HepG2 (cell line): ENCODE data around the gene SGPP2. TPM values are rescaled to one million over a fixed set of nuclear protein-coding genes. Genes with fewer than 3 reads are reported as not detected.

ENCODE experiments used
- ATAC-seq: fragments of 200-7000 bp; cut with Tn5 transposase; 3 replicates; pipeline ENCODE4 v1.9.1; 2020; ENCODE audit warnings: mild to moderate bottlenecking, moderate library complexity
- BruUV-seq: library from RNA; stranded (reverse); fragments of 400-500 nt; replicated peaks from 2 replicates; lab custom pipeline; 2021; lab: Mats Ljungman, UMichigan
- CTCF ChIA-PET: fragments of 300-600 bp; formaldehyde crosslinking; extraction: SDS; loops from one replicate; lab custom pipeline; 2021; ENCODE audit warnings: low total read pairs, inconsistent platforms, low intra/inter-chr PET ratio; lab: Yijun Ruan, JAX
- POLR2A ChIA-PET: fragments of 350-600 bp; sonication (Branson Sonifier 250); formaldehyde crosslinking; loops from one replicate; lab custom pipeline; 2020; ENCODE audit warnings: antibody characterized with exemption, inconsistent platforms; lab: Yijun Ruan, JAX
- DNase-seq: peaks from one replicate; pipeline ENCODE4 v3.0.0-alpha.2; 2015; ENCODE audit warnings: low spot score
- FAIRE-seq: peaks from 3 replicates; lab custom pipeline; 2011; peaks lifted over from hg19 to GRCh38; lab: Jason Lieb, UNC
- H2AFZ ChIP-seq: one replicate; pipeline ENCODE4 v1.6.1; 2011; ENCODE audit warnings: low read length, inconsistent platforms
- H3K27ac ChIP-seq: fragments of 300-600 bp; 3 replicates; pipeline ENCODE4 v1.8.0; 2011; ENCODE audit warnings: mixed run types, mild to moderate bottlenecking, mixed read lengths, low read length, inconsistent platforms; ENCODE audit not compliant: insufficient read depth; ENCODE audit errors: extremely low read length
- H3K27me3 ChIP-seq, 2 experiments: fragments of 200-600 bp in 1 of 2; 2 replicates in 1 of 2; 3 replicates in 1 of 2; pipeline versions ENCODE4 v1.6.0 to v1.8.0; 2011; ENCODE audit warnings: low read length in 2 of 2, mild to moderate bottlenecking in 2 of 2, moderate library complexity in 2 of 2, inconsistent platforms in 1 of 2; ENCODE audit not compliant: insufficient read depth in 2 of 2, control insufficient read depth in 1 of 2
- H3K36me3 ChIP-seq, 2 experiments: fragments of 200-600 bp in 1 of 2; replicated peaks in 1 of 2; 2 replicates in 1 of 2; 3 replicates in 1 of 2; pipeline versions ENCODE4 v1.5.1 to v1.8.0; 2011; ENCODE audit warnings: low read length in 2 of 2, inconsistent platforms in 1 of 2; ENCODE audit not compliant: insufficient read depth in 2 of 2, control insufficient read depth in 1 of 2
- H3K4me1 ChIP-seq: 2 replicates; pipeline ENCODE4 v1.5.1; 2012; ENCODE audit warnings: low read length, inconsistent platforms; ENCODE audit not compliant: insufficient read depth
- H3K4me2 ChIP-seq: 2 replicates; pipeline ENCODE4 v1.6.0; 2011; ENCODE audit warnings: low read depth, low read length, inconsistent platforms
- H3K4me3 ChIP-seq, 3 experiments: fragments of 200-600 bp in 1 of 3; sonication (generic), shearing (Covaris generic) in 1 of 3; replicated peaks in 1 of 3; 2 replicates each; pipeline ENCODE4 v1.5.1; 2011 to 2016; ENCODE audit warnings: low read length in 3 of 3, inconsistent platforms in 2 of 3, low read depth in 2 of 3, mild to moderate bottlenecking in 2 of 3, control low read depth in 1 of 3, mixed read lengths in 1 of 3; ENCODE audit not compliant: insufficient read depth in 1 of 3
- H3K79me2 ChIP-seq: one replicate; pipeline ENCODE4 v1.6.1; 2011; ENCODE audit warnings: low read length, inconsistent platforms; ENCODE audit not compliant: insufficient read depth
- H3K9ac ChIP-seq: 2 replicates; pipeline ENCODE4 v1.6.0; 2011; ENCODE audit warnings: mild to moderate bottlenecking, low read depth, low read length, inconsistent platforms; ENCODE audit not compliant: insufficient read depth
- H3K9me3 ChIP-seq: 2 replicates; pipeline ENCODE4 v1.5.1; 2012; ENCODE audit warnings: mild to moderate bottlenecking, low read length
- H4K20me1 ChIP-seq: 2 replicates; pipeline ENCODE4 v1.6.0; 2011; ENCODE audit warnings: inconsistent platforms, mild to moderate bottlenecking, low read length, moderate library complexity; ENCODE audit not compliant: insufficient read depth
- NFE2L2 ChIP-seq: fragments of 150-350 bp; IDR thresholded peaks from 2 replicates; pipeline ENCODE4 v1.6.1; 2014; ENCODE audit warnings: low read length
- RCOR2 ChIP-seq: IDR thresholded peaks from 2 replicates; pipeline ENCODE4 v1.6.1; 2016; ENCODE audit warnings: missing biosample characterization, missing genetic modification reagents
- ZNF644 ChIP-seq: IDR thresholded peaks from 2 replicates; pipeline ENCODE4 v1.6.1; 2016; ENCODE audit warnings: low read depth
- WGBS: methylation state at CpG from one replicate; pipeline ENCODE4 v1.1.6; 2017; ENCODE audit warnings: low lambda C conversion rate; 5-methylcytosine and 5-hydroxymethylcytosine counted together
- in situ Hi-C: cut with HindIII; loops from 2 replicates; pipeline ENCODE4 v1.10.0; 2017; ENCODE audit warnings: low pct_unique_long_range_greater_than_20kb; ENCODE audit not compliant: extremely low pct_ligation_motif_present
- intact Hi-C: fragments of 100-400 bp; cut with micrococcal nuclease; formaldehyde crosslinking; loops from one replicate; pipeline ENCODE4 v1.10.0; 2022; ENCODE audit not compliant: unreplicated experiment
- polyA plus RNA-seq, 8 experiments: library from polyadenylated mRNA; depleted of rRNA in 3 of 8; stranded (reverse) in 7 of 8; unstranded in 1 of 8; fragments of >200 nt; fragmentation: Illumina TruSeq in 4 of 8; extraction: Trizol in 4 of 8; gene quantifications; 2 replicates each; pipeline versions ENCODE4 v1.2.1 to v1.2.3, GENCODE V29; 2011 to 2016; ENCODE audit warnings: low read depth in 4 of 8, missing spikeins in 1 of 8, mixed read lengths in 1 of 8; ENCODE audit not compliant: insufficient read depth in 1 of 8
- total RNA-seq, 5 experiments: library from RNA; depleted of rRNA; stranded (reverse); fragments of >200 nt; fragmentation: Illumina TruSeq; extraction: Trizol; gene quantifications; 2 replicates each; pipeline ENCODE4 v1.2.3, GENCODE V29; 2016; ENCODE audit warnings: low read depth in 1 of 5
- TF ChIP-seq, protein P1 (sequence below): sonication (generic); formaldehyde crosslinking; IDR thresholded peaks from 2 replicates; pipeline ENCODE4 v1.4.0; 2020; ENCODE audit warnings: missing genetic modification reagents
- TF ChIP-seq, protein P2 (sequence below): sonication (generic); formaldehyde crosslinking; IDR thresholded peaks from 2 replicates; pipeline ENCODE4 v1.4.0; 2020; ENCODE audit warnings: missing genetic modification reagents, mild to moderate bottlenecking, borderline replicate concordance
- TF ChIP-seq, protein P3 (sequence below), 2 experiments: sonication (generic) in 1 of 2; formaldehyde crosslinking in 1 of 2; IDR thresholded peaks; 2 replicates each; pipeline versions ENCODE4 v1.4.0 to v1.6.1; 2016 to 2020; ENCODE audit warnings: borderline replicate concordance in 1 of 2, low read depth in 1 of 2, mild to moderate bottlenecking in 1 of 2, missing genetic modification reagents in 1 of 2

SGPP2 gene
- total and polyA plus RNA-seq, 2 of the 13 experiments (the other 11 are each of a cell fraction or from before 2014, with no cell fraction given) = not detected

DNA sequence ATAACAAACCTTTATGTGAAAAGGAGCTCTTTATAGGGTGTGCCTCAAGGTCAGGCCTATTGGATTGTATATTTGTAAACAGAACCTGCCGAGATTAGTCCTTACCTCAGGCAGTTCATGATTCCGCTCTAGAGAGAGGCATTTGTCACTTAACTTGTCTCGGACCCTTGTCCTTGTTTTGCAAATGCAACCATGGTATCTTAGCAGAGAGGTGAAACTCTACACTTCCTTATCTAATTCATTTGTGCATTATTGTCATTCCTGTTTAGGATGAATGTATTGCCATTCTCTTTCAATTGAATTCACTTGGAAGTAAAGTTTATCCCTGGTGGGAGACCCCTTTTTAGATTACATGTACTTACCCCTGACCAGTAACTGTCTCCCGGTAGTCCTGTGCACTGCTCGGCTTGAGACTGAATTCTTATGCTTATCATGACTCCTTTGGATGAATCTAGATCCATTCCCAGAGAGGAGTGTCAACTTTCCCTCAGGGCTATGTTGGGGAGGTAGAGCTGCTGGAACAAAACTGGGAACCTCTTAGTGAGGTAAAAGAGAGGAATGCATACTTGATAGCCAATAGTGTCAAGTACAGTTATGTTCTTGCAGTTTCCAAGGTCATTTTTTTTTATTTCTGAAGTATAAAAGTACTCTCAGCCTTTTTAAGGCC, 46.6 kb downstream of the SGPP2 start (continued):
- TF ChIP-seq, protein P1, sequence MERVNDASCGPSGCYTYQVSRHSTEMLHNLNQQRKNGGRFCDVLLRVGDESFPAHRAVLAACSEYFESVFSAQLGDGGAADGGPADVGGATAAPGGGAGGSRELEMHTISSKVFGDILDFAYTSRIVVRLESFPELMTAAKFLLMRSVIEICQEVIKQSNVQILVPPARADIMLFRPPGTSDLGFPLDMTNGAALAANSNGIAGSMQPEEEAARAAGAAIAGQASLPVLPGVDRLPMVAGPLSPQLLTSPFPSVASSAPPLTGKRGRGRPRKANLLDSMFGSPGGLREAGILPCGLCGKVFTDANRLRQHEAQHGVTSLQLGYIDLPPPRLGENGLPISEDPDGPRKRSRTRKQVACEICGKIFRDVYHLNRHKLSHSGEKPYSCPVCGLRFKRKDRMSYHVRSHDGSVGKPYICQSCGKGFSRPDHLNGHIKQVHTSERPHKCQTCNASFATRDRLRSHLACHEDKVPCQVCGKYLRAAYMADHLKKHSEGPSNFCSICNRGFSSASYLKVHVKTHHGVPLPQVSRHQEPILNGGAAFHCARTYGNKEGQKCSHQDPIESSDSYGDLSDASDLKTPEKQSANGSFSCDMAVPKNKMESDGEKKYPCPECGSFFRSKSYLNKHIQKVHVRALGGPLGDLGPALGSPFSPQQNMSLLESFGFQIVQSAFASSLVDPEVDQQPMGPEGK = no peak
- TF ChIP-seq, protein P2, sequence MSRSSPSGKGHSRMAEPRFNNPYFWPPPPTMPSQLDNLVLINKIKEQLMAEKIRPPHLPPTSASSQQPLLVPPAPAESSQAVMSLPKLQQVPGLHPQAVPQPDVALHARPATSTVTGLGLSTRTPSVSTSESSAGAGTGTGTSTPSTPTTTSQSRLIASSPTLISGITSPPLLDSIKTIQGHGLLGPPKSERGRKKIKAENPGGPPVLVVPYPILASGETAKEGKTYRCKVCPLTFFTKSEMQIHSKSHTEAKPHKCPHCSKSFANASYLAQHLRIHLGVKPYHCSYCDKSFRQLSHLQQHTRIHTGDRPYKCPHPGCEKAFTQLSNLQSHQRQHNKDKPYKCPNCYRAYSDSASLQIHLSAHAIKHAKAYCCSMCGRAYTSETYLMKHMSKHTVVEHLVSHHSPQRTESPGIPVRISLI (CRISPR knock-in tag) = no peak

DNA sequence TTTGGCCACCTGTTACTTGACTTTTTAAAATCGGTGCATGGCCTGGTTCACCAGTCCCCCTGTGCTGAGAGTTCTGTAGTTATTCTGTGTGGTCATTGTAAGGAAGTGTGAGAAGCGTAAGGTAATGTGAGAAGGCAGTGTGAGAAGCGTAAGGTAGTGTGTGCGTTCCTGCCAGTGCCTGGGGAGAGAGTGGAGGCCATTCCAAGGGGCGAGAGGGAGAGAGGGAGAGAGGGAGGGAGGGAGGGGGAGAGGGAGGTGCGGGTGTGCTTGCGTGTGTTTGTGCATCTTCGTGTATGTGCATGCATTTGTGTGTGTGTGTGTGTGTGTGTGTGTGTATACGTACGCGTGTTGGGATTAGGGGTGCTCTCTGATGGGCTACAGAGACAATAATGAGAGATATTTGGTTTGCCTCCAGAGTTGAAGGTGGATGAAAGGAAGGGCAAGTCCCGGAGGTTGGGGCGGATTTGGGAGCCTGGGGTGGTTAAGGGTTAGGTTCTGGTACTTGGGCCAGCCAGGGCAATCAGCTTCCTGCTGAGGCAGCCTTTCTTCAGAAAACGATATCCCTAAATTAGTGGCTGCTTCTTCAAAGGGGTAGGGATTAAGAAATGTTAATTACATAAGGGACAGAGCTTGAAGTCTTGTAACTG, 53.7 kb downstream of the SGPP2 start:
- FAIRE-seq = no peak
- in situ Hi-C loops = no loop called here
- no TSS peak for BruUV-seq
- no peak for ATAC-seq
- Histone ChIP-seq H3K9ac (no peak overlapping the region), H3K4me3 (no peak overlapping the region), H3K27me3 (no peaks in the 10 kb centered on the region), H4K20me1 (no peaks in the 10 kb centered on the region), H2AFZ (no peak overlapping the region), H3K36me3 (no peaks in the 10 kb centered on the region), H3K4me1 (no peaks in the 10 kb centered on the region), H3K27ac (no peak overlapping the region), H3K9me3 (no peaks in the 10 kb centered on the region), H3K79me2 (no peaks in the 10 kb centered on the region), H3K4me2 (no peak overlapping the region)
- intact Hi-C loops = no loop called here
- no peak for DNase-seq
- WGBS = 22% methylated on average over 14 of the region's 14 CpGs
- POLR2A ChIA-PET = no interaction called here
- CTCF ChIA-PET = no interaction called here
- TF ChIP-seq NFE2L2 (no peak), RCOR2 (no peak), ZNF644 (CRISPR knock-in tag) (no peak)
- TF ChIP-seq, protein P3, sequence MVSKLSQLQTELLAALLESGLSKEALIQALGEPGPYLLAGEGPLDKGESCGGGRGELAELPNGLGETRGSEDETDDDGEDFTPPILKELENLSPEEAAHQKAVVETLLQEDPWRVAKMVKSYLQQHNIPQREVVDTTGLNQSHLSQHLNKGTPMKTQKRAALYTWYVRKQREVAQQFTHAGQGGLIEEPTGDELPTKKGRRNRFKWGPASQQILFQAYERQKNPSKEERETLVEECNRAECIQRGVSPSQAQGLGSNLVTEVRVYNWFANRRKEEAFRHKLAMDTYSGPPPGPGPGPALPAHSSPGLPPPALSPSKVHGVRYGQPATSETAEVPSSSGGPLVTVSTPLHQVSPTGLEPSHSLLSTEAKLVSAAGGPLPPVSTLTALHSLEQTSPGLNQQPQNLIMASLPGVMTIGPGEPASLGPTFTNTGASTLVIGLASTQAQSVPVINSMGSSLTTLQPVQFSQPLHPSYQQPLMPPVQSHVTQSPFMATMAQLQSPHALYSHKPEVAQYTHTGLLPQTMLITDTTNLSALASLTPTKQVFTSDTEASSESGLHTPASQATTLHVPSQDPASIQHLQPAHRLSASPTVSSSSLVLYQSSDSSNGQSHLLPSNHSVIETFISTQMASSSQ (IDR thresholded peaks at IDR 0.05; ENCODE audit: low read depth) = no peak
- TF ChIP-seq, protein P3 (CRISPR knock-in tag; IDR thresholded peaks at IDR 0.05; ENCODE audit: borderline replicate concordance) = no peak
